PC-3 (cell line): ENCODE measurements around the gene CLDN18.

ENCODE experiments used
- CTCF ChIP-seq: fragments of 300-600 bp; sonication (generic); conservative IDR thresholded peaks from 2 replicates; pipeline ENCODE4 v1.5.1; 2017; ENCODE audit warnings: antibody characterized with exemption, low read depth, mild to moderate bottlenecking, low read length
- EZH2 ChIP-seq: fragments of 300-600 bp; sonication (generic); IDR thresholded peaks from one replicate; pipeline ENCODE4 v1.6.1; 2017; ENCODE audit warnings: antibody characterized with exemption, mild to moderate bottlenecking, low read length; ENCODE audit not compliant: unreplicated experiment

GRCh38 chr3:138046085-138046484 lies 36.1 kb downstream of the CLDN18 start:
- no peak for TF ChIP-seq CTCF
- TF ChIP-seq EZH2 = no peak
